ENCODE data around the gene TPSAB1. TPM values are rescaled to one million over a fixed set of nuclear protein-coding genes. Genes with fewer than 3 reads are reported as not detected.

Gene TPSAB1
- total RNA-seq, 1 experiment from 2014 or later, result 0.25 TPM

DNA sequence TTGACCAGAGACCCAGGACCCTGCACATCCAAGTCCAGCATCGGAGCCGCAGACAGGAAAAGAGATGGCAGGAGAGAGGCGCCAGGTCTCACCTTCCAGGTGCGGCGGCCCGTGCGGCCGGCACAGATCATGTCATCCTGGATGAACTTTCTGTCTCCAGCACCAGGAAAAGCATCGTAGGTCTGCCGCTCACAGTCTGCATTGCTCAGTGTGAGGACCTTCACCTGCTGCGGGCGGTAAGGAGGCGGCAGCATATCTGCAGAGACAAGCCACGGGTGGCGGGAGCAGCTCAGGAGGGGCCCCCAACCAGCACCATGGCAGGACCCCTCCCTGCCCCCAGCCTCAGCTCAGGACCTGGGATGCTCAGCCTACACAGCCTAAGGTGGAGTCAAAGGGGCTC, 33.3 kb downstream of the TPSAB1 start (continued):
- TF ChIP-seq, protein P1, sequence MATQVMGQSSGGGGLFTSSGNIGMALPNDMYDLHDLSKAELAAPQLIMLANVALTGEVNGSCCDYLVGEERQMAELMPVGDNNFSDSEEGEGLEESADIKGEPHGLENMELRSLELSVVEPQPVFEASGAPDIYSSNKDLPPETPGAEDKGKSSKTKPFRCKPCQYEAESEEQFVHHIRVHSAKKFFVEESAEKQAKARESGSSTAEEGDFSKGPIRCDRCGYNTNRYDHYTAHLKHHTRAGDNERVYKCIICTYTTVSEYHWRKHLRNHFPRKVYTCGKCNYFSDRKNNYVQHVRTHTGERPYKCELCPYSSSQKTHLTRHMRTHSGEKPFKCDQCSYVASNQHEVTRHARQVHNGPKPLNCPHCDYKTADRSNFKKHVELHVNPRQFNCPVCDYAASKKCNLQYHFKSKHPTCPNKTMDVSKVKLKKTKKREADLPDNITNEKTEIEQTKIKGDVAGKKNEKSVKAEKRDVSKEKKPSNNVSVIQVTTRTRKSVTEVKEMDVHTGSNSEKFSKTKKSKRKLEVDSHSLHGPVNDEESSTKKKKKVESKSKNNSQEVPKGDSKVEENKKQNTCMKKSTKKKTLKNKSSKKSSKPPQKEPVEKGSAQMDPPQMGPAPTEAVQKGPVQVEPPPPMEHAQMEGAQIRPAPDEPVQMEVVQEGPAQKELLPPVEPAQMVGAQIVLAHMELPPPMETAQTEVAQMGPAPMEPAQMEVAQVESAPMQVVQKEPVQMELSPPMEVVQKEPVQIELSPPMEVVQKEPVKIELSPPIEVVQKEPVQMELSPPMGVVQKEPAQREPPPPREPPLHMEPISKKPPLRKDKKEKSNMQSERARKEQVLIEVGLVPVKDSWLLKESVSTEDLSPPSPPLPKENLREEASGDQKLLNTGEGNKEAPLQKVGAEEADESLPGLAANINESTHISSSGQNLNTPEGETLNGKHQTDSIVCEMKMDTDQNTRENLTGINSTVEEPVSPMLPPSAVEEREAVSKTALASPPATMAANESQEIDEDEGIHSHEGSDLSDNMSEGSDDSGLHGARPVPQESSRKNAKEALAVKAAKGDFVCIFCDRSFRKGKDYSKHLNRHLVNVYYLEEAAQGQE (IDR thresholded peaks at IDR 0.05; ENCODE audit: low read depth), result no peak
- TF ChIP-seq EZH2 (IDR thresholded peaks at IDR 0.05) (no peak), CBX3 (IDR thresholded peaks at IDR 0.05; ENCODE audit: low read depth) (no peak), ZFX (IDR thresholded peaks at IDR 0.05) (no peak), ZNF274 (IDR thresholded peaks at IDR 0.05; ENCODE audit: low read depth, low read length) (no peak)
- TF ChIP-seq, protein P2, sequence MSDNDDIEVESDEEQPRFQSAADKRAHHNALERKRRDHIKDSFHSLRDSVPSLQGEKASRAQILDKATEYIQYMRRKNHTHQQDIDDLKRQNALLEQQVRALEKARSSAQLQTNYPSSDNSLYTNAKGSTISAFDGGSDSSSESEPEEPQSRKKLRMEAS (IDR thresholded peaks at IDR 0.05), result no peak
- TF ChIP-seq, protein P3, sequence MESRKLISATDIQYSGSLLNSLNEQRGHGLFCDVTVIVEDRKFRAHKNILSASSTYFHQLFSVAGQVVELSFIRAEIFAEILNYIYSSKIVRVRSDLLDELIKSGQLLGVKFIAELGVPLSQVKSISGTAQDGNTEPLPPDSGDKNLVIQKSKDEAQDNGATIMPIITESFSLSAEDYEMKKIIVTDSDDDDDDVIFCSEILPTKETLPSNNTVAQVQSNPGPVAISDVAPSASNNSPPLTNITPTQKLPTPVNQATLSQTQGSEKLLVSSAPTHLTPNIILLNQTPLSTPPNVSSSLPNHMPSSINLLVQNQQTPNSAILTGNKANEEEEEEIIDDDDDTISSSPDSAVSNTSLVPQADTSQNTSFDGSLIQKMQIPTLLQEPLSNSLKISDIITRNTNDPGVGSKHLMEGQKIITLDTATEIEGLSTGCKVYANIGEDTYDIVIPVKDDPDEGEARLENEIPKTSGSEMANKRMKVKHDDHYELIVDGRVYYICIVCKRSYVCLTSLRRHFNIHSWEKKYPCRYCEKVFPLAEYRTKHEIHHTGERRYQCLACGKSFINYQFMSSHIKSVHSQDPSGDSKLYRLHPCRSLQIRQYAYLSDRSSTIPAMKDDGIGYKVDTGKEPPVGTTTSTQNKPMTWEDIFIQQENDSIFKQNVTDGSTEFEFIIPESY (IDR thresholded peaks at IDR 0.05; ENCODE audit: extremely low read depth, insufficient replicate concordance, low read length), result no peak

DNA sequence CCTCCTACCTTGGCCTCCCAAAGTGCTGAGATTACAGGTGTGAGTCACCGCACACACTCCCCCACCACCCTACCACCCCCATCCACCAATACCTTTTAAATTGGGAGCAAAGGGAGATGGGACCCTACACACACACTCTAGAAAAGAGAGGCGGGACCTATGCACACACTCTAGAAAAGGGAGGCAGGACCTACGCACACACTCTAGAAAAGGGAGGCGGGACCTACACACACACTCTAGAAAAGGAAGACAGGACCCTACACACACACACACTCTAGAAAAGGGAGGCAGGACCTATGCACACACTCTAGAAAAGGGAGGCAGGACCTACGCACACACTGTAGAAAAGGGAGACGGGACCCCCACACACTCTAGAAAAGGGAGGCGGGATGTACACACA, 34.3 kb downstream of the TPSAB1 start:
- POLR2A ChIA-PET, result no interaction called here
- DNase-seq (ENCODE audit: low read depth, low spot score), result no peak
- Histone ChIP-seq H4K20me1 (ENCODE audit: insufficient read depth) (no peaks in the 10 kb centered on the region), H3K9me3 (ENCODE audit: control insufficient read depth in 1 of 2, insufficient read depth in 1 of 2, low read depth in 1 of 2, low read length in 2 of 2) (no peaks in the 10 kb centered on the region), H3K4me2 (ENCODE audit: low read length) (no peak overlapping the region), H2AFZ (ENCODE audit: low read depth, low read length, poor library complexity, severe bottlenecking) (no peak overlapping the region), H3K27me3 (ENCODE audit: insufficient read depth, low read length) (no peaks in the 10 kb centered on the region), H3K9me2 (ENCODE audit: insufficient read depth) (no peaks in the 10 kb centered on the region), H3K79me2 (ENCODE audit: insufficient read depth, low read length) (no peaks in the 10 kb centered on the region), H3K36me3 (ENCODE audit: control insufficient read depth in 1 of 2, insufficient read depth in 2 of 2, low read length in 2 of 2) (no peaks in the 10 kb centered on the region), H3K4me1 (ENCODE audit: control insufficient read depth in 1 of 2, insufficient read depth in 2 of 2, low read length in 2 of 2) (no peaks in the 10 kb centered on the region), H3K4me3 (replicated peaks in 1 of 2; ENCODE audit: low read depth in 1 of 2, low read length in 2 of 2) (no peak overlapping the region), H3K27ac (ENCODE audit: low read depth, low read length) (no peak overlapping the region), H3K9ac (ENCODE audit: low read length) (no peak overlapping the region)
- CTCF ChIA-PET, result no interaction called here
- no TSS peak for BruUV-seq (replicated peaks)
- RAD21 ChIA-PET (ENCODE audit: low non-redundant PET in 1 of 2, low total read pairs in 2 of 2, uncharacterized antibody in 2 of 2, unreplicated experiment in 2 of 2), result no interaction called here
- no peak for TF ChIP-seq YY1 (IDR thresholded peaks at IDR 0.05; ENCODE audit: extremely low read depth, insufficient replicate concordance, low read depth, low read length)
- no peak for TF ChIP-seq EZH2phosphoT487 (IDR thresholded peaks at IDR 0.05; ENCODE audit: borderline replicate concordance)
- TF ChIP-seq ZFX (IDR thresholded peaks at IDR 0.05), result no peak
- no peak for TF ChIP-seq ZNF274 (IDR thresholded peaks at IDR 0.05; ENCODE audit: low read depth, low read length)
- TF ChIP-seq, protein P4, sequence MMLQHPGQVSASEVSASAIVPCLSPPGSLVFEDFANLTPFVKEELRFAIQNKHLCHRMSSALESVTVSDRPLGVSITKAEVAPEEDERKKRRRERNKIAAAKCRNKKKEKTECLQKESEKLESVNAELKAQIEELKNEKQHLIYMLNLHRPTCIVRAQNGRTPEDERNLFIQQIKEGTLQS (IDR thresholded peaks at IDR 0.05), result no peak
- TF ChIP-seq EGR1 (IDR thresholded peaks at IDR 0.05; ENCODE audit: low read depth), result no peak
- TF ChIP-seq SIN3A (IDR thresholded peaks at IDR 0.05; ENCODE audit: low read depth), result no peak
- TF ChIP-seq SP1 (IDR thresholded peaks at IDR 0.05; ENCODE audit: low read depth), result no peak
- TF ChIP-seq SRF (IDR thresholded peaks at IDR 0.05; ENCODE audit: low read depth), result no peak
- TF ChIP-seq, protein P1 (IDR thresholded peaks at IDR 0.05; ENCODE audit: low read depth), result no peak
- no peak for TF ChIP-seq RAD21 (IDR thresholded peaks at IDR 0.05; ENCODE audit: low read depth)
- ATAC-seq, result no peak
- intact Hi-C loops (cut with micrococcal nuclease), result no loop called here

All from HCT116 (cell line).